Measurements from ENCODE around the gene RAB21. TPM values are rescaled to one million over a fixed set of nuclear protein-coding genes. Genes with fewer than 3 reads are reported as not detected.
"Not testable (repeated sequence)": the region's sequence is repeated elsewhere in the genome, so short reads cannot be mapped to it uniquely, and the experiment has no call there.

The RAB21 gene
- total RNA-seq, 2 donors from 2014 or later, result 62.6 to 88.4 TPM

- no peak for DNase-seq (ENCODE audit: low spot score in 2 of 2)
- no peak for ATAC-seq
- Mint-ChIP-seq H3K9me3 (no peaks in the 10 kb centered on the region), H3K36me3 (peaks cover 7 to 16% of the 10 kb centered on the region in 2 donors), H3K27ac (no peak overlapping the region)
Measured at GRCh38 chr12:71771069-71771468, 16.4 kb downstream of the RAB21 start.

GRCh38 chr12:71772735-71773134 lies 18.1 kb downstream of the RAB21 start:
- no peak overlapping the region for H3K27ac Mint-ChIP-seq
- H3K36me3 Mint-ChIP-seq, result peaks cover 7 to 16% of the 10 kb centered on the region in 2 donors
- no peaks in the 10 kb centered on the region for H3K9me3 Mint-ChIP-seq
- no peak for DNase-seq (ENCODE audit: low spot score in 2 of 2)
- ATAC-seq, result no peak

GRCh38 chr12:71780237-71780822 lies 25.7 kb downstream of the RAB21 start:
- peak in 1 of 2 donors; percentile 22 for DNase-seq (ENCODE audit: low spot score in 2 of 2)
- ATAC-seq, result peak in 1 of 2 donors; percentile 41
- no peaks in the 10 kb centered on the region for H3K9me3 Mint-ChIP-seq
- peak overlapping the region in 1 of 2 donors; percentile 58 for H3K27ac Mint-ChIP-seq
- H3K36me3 Mint-ChIP-seq, result no peaks in the 10 kb centered on the region

- Mint-ChIP-seq H3K9me3 (no peaks in the 10 kb centered on the region), H3K36me3 (peaks cover 5 to 7% of the 10 kb centered on the region in 2 donors), H3K27ac (no peak overlapping the region)
- ATAC-seq (no peak), DNase-seq (ENCODE audit: low spot score in 2 of 2) (no peak)
Measured at GRCh38 chr12:71782017-71782416, 27.4 kb downstream of the RAB21 start.

GRCh38 chr12:71786829-71787228 lies 32.2 kb downstream of the RAB21 start:
- no peak for DNase-seq (ENCODE audit: low spot score in 2 of 2)
- no peak for ATAC-seq
- H3K9me3 Mint-ChIP-seq, result no peaks in the 10 kb centered on the region
- H3K36me3 Mint-ChIP-seq, result peaks cover 5 to 7% of the 10 kb centered on the region in 2 donors
- H3K27ac Mint-ChIP-seq, result no peak overlapping the region

GRCh38 chr12:71787580-71787979 lies 32.9 kb downstream of the RAB21 start:
- DNase-seq (ENCODE audit: low spot score in 2 of 2), result no peak
- ATAC-seq, result no peak
- H3K27ac Mint-ChIP-seq, result peak overlapping the region; percentile 1 to 11
- no peaks in the 10 kb centered on the region for H3K9me3 Mint-ChIP-seq
- H3K36me3 Mint-ChIP-seq, result peaks cover 5 to 7% of the 10 kb centered on the region in 2 donors

GRCh38 chr12:71790331-71790730 lies 35.7 kb downstream of the RAB21 start:
- ATAC-seq (no peak), DNase-seq (ENCODE audit: low spot score in 2 of 2) (no peak)
- H3K9me3 Mint-ChIP-seq, result no peaks in the 10 kb centered on the region
- no peak overlapping the region for H3K27ac Mint-ChIP-seq
- H3K36me3 Mint-ChIP-seq, result peaks cover 5 to 7% of the 10 kb centered on the region in 2 donors

GRCh38 chr12:71791473-71792150 lies 36.9 kb downstream of the RAB21 start:
- DNase-seq (ENCODE audit: low spot score in 2 of 2), result no peak
- Mint-ChIP-seq H3K9me3 (no peaks in the 10 kb centered on the region), H3K27ac (no peak overlapping the region), H3K36me3 (peaks cover 3 to 4% of the 10 kb centered on the region in 2 donors)
- ATAC-seq, result no peak

- Mint-ChIP-seq H3K27ac (no peak overlapping the region), H3K36me3 (no peaks in the 10 kb centered on the region), H3K9me3 (no peaks in the 10 kb centered on the region)
- ATAC-seq (no peak), DNase-seq (ENCODE audit: low spot score in 2 of 2) (no peak)
Measured at GRCh38 chr12:71792599-71792998, 37.9 kb downstream of the RAB21 start.

- H3K36me3 Mint-ChIP-seq, result no peaks in the 10 kb centered on the region
- ATAC-seq, result no peak
- peak overlapping the region in 1 of 2 donors; percentile 2 for H3K27ac Mint-ChIP-seq
- DNase-seq (ENCODE audit: low spot score in 2 of 2), result no peak
- H3K9me3 Mint-ChIP-seq, result no peaks in the 10 kb centered on the region
Measured at GRCh38 chr12:71795901-71796300, 41.2 kb downstream of the RAB21 start.

GRCh38 chr12:71797531-71797930 lies 42.9 kb downstream of the RAB21 start:
- H3K9me3 Mint-ChIP-seq, result no peaks in the 10 kb centered on the region
- no peak for DNase-seq (ENCODE audit: low spot score in 2 of 2)
- H3K27ac Mint-ChIP-seq, result peak overlapping the region in 1 of 2 donors; percentile 81
- ATAC-seq, result no peak
- no peaks in the 10 kb centered on the region for H3K36me3 Mint-ChIP-seq

- Mint-ChIP-seq H3K9me3 (no peaks in the 10 kb centered on the region), H3K27ac (peak overlapping the region in 1 of 2 donors; percentile 29), H3K36me3 (no peaks in the 10 kb centered on the region)
- ATAC-seq (no peak), DNase-seq (ENCODE audit: low spot score in 2 of 2) (no peak)
Measured at GRCh38 chr12:71799106-71799505, 44.4 kb downstream of the RAB21 start.

- H3K27ac Mint-ChIP-seq, result no peak overlapping the region
Measured at GRCh38 chr12:71800177-71800576, 45.5 kb downstream of the RAB21 start.

GRCh38 chr12:71804505-71804904 lies 49.8 kb downstream of the RAB21 start:
- peak in 1 of 2 donors; percentile 38 for ATAC-seq
- no peak overlapping the region for H3K27ac Mint-ChIP-seq
- no peaks in the 10 kb centered on the region for H3K36me3 Mint-ChIP-seq
- no peak for DNase-seq (ENCODE audit: low spot score in 2 of 2)
- H3K9me3 Mint-ChIP-seq, result no peaks in the 10 kb centered on the region

More at GRCh38 chr12:71800177-71800576, 45.5 kb downstream of the RAB21 start:
- H3K36me3 Mint-ChIP-seq, result no peaks in the 10 kb centered on the region
- DNase-seq (ENCODE audit: low spot score in 2 of 2) (no peak), ATAC-seq (no peak)
- no peaks in the 10 kb centered on the region for H3K9me3 Mint-ChIP-seq

- ATAC-seq (no peak), DNase-seq (ENCODE audit: low spot score in 2 of 2) (no peak)
- no peak overlapping the region for H3K27ac Mint-ChIP-seq
- H3K9me3 Mint-ChIP-seq, result no peaks in the 10 kb centered on the region
- H3K36me3 Mint-ChIP-seq, result no peaks in the 10 kb centered on the region
Measured at GRCh38 chr12:71810921-71811320, 56.3 kb downstream of the RAB21 start.

- ATAC-seq, H3K36me3 Mint-ChIP-seq, H3K27ac Mint-ChIP-seq: not testable (repeated sequence)
Measured at GRCh38 chr12:71815242-71815641, 60.6 kb downstream of the RAB21 start.

GRCh38 chr12:71822088-71822487 lies 67.4 kb downstream of the RAB21 start:
- not testable (repeated sequence) for H3K27ac Mint-ChIP-seq

More at GRCh38 chr12:71815242-71815641, 60.6 kb downstream of the RAB21 start:
- DNase-seq (ENCODE audit: low spot score in 2 of 2); H3K9me3 Mint-ChIP-seq: not testable (repeated sequence)

GRCh38 chr12:71828813-71829212 lies 74.2 kb downstream of the RAB21 start:
- H3K27ac Mint-ChIP-seq, result no peak overlapping the region
- H3K9me3 Mint-ChIP-seq, result no peaks in the 10 kb centered on the region
- H3K36me3 Mint-ChIP-seq, result no peaks in the 10 kb centered on the region
- ATAC-seq (no peak), DNase-seq (ENCODE audit: low spot score in 2 of 2) (no peak)

More at GRCh38 chr12:71822088-71822487, 67.4 kb downstream of the RAB21 start:
- not testable (repeated sequence) for H3K9me3 Mint-ChIP-seq; H3K36me3 Mint-ChIP-seq; ATAC-seq; DNase-seq (ENCODE audit: low spot score in 2 of 2)

Measured in activated naive CD4-positive, alpha-beta T cell treated with anti-CD3 and anti-CD28 coated beads, Interleukin-2, amount 50 U/mL, for 72 hours (primary cell).